AG09309 (cell line): ENCODE measurements around the gene ZRANB1.

ENCODE experiments used
- DNase-seq: peaks from one replicate; pipeline ENCODE4 v3.0.0-alpha.2; 2010; ENCODE audit warnings: low read depth
- H3K4me3 ChIP-seq: 2 replicates; pipeline ENCODE4 v1.5.1; 2011; ENCODE audit warnings: mild to moderate bottlenecking, low read depth, low read length, moderate library complexity; ENCODE audit not compliant: control insufficient read depth
- TF ChIP-seq, protein P1 (sequence below): IDR thresholded peaks from 2 replicates; pipeline ENCODE4 v1.5.1; 2011; ENCODE audit warnings: mild to moderate bottlenecking, low read depth, low read length, inconsistent platforms; ENCODE audit not compliant: insufficient read depth, control insufficient read depth; ENCODE audit errors: missing control alignments

ZRANB1 gene

DNA sequence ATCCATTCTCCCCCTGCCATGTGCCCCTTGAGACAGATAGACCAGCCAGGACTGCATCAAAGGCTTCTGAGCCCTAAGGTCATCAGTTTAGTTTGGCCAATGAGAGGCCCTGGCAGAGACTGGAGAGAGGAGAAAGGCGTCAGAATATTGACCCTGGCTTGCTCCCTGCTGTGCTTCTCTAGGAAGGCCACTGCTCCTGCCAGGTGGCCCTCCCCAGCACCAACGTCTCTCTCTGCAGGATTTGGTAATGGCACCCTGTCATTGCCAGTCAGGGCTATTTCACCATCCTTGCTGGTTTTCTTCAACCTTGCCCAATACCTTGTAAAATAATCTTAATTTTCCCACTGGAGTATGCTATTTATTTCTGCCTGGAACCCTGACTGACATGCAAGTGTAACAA is 38.8 kb upstream of the ZRANB1 start:
- TF ChIP-seq, protein P1, sequence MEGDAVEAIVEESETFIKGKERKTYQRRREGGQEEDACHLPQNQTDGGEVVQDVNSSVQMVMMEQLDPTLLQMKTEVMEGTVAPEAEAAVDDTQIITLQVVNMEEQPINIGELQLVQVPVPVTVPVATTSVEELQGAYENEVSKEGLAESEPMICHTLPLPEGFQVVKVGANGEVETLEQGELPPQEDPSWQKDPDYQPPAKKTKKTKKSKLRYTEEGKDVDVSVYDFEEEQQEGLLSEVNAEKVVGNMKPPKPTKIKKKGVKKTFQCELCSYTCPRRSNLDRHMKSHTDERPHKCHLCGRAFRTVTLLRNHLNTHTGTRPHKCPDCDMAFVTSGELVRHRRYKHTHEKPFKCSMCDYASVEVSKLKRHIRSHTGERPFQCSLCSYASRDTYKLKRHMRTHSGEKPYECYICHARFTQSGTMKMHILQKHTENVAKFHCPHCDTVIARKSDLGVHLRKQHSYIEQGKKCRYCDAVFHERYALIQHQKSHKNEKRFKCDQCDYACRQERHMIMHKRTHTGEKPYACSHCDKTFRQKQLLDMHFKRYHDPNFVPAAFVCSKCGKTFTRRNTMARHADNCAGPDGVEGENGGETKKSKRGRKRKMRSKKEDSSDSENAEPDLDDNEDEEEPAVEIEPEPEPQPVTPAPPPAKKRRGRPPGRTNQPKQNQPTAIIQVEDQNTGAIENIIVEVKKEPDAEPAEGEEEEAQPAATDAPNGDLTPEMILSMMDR: no peak
- H3K4me3 ChIP-seq: no peak overlapping the region
- DNase-seq: no peak

DNA sequence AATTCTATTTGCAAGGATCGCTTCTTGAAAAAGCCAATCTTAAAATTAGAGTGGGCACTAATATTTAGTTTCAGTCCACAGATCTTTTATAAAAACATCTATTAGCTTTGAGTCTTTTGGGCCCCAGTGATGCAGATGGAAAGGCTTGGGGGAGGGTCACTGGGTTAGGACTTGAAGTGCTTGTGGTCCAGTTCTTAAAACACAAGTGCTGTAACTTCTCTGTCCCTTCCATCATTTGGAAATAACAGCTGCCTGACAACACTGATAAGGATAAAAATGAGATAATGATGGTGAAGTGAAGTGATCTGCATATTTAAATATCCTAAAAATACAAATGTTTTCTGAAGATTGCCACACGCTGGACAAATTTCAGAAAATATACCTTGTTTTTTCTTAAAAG is 37.1 kb upstream of the ZRANB1 start:
- TF ChIP-seq, protein P1: no peak
- DNase-seq: no peak
- H3K4me3 ChIP-seq: no peak overlapping the region

DNA sequence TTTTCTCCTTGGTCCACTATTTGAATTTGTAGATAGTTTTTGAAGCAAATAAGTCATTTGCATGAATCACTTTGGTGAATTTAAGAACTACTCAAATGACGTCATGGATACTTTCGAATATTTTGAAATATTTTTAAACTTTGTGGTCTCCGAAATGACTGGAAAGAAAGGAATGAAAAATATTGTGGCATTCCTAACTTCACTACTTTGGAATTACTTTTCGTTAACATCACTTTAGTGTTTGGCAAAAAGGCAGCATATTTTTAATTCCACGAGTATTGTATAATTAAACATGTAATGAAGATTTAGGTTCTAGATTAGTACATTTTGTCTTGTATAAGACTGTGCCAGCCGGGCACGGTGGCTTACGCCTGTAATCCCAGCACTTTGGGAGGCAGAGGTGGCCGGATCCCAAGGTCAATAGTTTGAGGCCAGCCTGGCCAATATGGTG is 35.3 kb upstream of the ZRANB1 start:
- H3K4me3 ChIP-seq: no peak overlapping the region
- peak; percentile 79 for DNase-seq
- TF ChIP-seq, protein P1: no peak

DNA sequence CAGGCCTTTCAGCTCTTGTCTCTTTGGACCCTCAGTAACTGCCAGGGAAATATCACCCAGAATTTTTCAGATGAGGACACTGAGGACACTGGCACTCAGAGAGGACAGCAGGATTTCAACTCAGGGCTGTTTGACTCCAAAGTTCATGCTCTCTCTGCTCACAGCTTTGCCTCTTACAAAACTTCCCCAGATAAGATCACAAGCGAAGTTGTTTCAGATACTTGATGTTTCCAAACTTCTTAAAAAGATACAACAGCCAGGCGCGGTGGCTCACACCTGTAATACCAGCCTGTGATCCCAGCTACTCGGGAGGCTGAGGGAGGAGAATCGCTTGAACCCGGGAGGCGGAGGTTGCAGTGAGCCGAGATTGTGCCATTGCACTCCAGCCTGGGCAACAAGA is 32.4 kb upstream of the ZRANB1 start:
- TF ChIP-seq, protein P1: no peak
- no peak for DNase-seq
- H3K4me3 ChIP-seq: no peak overlapping the region

DNA sequence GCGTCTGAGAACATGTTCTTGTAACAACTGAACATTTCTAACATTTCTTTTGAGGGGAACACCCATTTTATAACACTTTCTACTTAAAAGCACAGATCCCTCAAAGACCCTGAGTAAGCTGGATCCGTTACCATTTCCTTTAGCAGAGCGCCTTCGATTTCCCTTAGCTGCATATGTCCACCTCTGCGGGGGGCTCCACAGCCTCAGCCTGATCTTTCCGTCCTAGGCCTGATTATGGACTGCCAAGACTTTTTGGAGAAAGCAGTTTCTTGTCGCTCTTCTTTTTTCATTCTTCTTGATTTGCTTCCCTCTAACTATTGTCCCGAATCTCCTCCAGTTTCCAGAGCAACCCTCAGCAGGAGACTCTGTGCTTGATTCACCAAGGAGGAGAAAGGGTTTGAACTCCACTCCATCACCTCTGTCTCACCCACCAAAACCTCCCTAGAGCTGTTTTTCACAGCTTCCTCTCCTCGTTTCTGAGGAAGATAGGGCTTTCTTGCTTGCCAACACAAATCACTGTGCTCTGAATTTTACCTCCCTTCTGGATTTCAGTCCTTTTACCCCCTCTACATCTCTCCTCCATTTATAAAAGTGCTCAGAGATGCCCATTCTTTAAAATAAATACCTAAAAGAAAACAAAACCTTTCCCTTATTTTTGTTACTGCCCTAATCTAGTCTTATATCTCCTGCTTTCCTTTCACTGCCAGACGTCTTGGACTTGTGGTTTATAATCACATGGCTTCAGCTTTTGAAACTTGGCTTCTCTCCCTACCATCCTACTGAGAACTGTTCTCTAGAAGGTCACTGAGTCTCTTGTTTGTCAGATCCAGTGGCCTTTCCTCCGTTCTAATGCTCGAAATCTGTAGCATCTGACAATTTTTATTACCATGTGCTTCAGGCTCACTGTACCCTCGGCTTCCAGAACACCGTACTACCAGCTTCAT is 30.5 kb upstream of the ZRANB1 start:
- TF ChIP-seq, protein P1: no peak
- peak; percentile 44 for DNase-seq
- H3K4me3 ChIP-seq: no peak overlapping the region

DNA sequence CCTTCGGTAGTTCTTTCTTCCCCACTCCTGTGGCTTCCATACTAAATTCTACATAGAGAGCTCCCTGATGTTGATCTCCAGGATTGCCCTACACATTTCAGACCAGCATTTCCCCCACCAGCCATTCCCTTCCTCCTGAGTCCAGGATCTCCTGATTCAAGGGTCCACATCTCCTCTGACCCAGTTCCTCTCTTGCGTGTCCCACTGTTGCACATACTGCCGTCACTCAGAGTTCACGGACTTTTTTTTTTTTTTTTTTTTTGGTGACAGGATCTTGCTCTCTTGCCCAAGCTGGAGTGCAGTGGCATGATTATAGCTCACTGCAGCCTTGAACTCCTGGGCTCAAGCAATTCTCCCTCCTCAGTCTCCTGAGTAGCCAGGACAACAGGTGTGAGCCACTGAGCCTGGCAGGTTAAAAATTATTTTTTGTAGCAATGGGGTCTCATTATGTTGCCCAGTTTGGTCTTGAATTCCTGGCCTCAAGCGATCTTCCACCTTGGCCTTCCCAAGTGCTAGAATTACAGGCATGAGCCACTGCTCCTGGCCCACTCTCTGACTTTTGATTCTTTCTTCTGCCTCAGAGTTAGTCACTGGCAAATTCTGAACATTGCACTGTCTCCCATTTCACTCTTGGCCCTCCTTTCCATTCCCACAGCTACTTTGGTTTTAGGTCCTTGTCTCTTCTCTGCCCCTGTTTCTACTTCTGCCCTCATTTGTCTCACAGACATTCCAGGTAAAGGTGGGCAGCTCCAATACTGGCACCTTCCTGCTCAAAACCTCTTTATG is 29.6 kb upstream of the ZRANB1 start:
- no peak overlapping the region for H3K4me3 ChIP-seq
- no peak for DNase-seq
- TF ChIP-seq, protein P1: no peak
